ENCODE data around the gene MLX.
"Not testable (repeated sequence)": the region's sequence is repeated elsewhere in the genome, so short reads cannot be mapped to it uniquely, and the experiment has no call there.

MLX gene

GRCh38 chr17:42579794-42580551 lies 13.1 kb downstream of the MLX start:
- DNase-seq (ENCODE audit: low read depth): no peak

GRCh38 chr17:42581744-42582270 lies 14.9 kb downstream of the MLX start:
- DNase-seq (ENCODE audit: low read depth): no peak

GRCh38 chr17:42584880-42585279 lies 18.0 kb downstream of the MLX start:
- DNase-seq (ENCODE audit: low read depth): no peak

GRCh38 chr17:42585353-42585752 lies 18.5 kb downstream of the MLX start:
- DNase-seq (ENCODE audit: low read depth): no peak

- DNase-seq (ENCODE audit: low read depth): no peak
Measured at GRCh38 chr17:42586514-42587230, 19.8 kb downstream of the MLX start.

- no peak for DNase-seq (ENCODE audit: low read depth)
Measured at GRCh38 chr17:42590886-42591285, 24.0 kb downstream of the MLX start.

GRCh38 chr17:42591411-42591810 lies 24.5 kb downstream of the MLX start:
- DNase-seq (ENCODE audit: low read depth): no peak

- no peak for DNase-seq (ENCODE audit: low read depth)
Measured at GRCh38 chr17:42596386-42596785, 29.5 kb downstream of the MLX start.

GRCh38 chr17:42598905-42599304 lies 32.0 kb downstream of the MLX start:
- DNase-seq (ENCODE audit: low read depth): no peak

- DNase-seq (ENCODE audit: low read depth): no peak
Measured at GRCh38 chr17:42603318-42603717, 36.4 kb downstream of the MLX start.

GRCh38 chr17:42607769-42608168 lies 40.9 kb downstream of the MLX start:
- no peak for DNase-seq (ENCODE audit: low read depth)

GRCh38 chr17:42608305-42609181 lies 41.6 kb downstream of the MLX start:
- DNase-seq (ENCODE audit: low read depth): peak; percentile 3

- DNase-seq (ENCODE audit: low read depth): peak; percentile 100
Measured at GRCh38 chr17:42609182-42609813, 42.4 kb downstream of the MLX start, which contains the start of the genes RETREG3 and TUBG1. Gene RETREG3, minus strand, starts transcription at chr17:42609374. Its CDS starts 50 bp downstream, at chr17:42609324. Gene TUBG1, plus strand, starts transcription at chr17:42609683. Its CDS starts 55 bp downstream, at chr17:42609738.

- not testable (repeated sequence) for DNase-seq (ENCODE audit: low read depth)
Measured at GRCh38 chr17:42609814-42610801, 43.2 kb downstream of the MLX start.

- no peak for DNase-seq (ENCODE audit: low read depth)
Measured at GRCh38 chr17:42612013-42612412, 45.1 kb downstream of the MLX start.

- no peak for DNase-seq (ENCODE audit: low read depth)
Measured at GRCh38 chr17:42613699-42614295, 46.9 kb downstream of the MLX start.

GRCh38 chr17:42617956-42618431 lies 51.1 kb downstream of the MLX start:
- DNase-seq (ENCODE audit: low read depth): no peak

GRCh38 chr17:42618442-42619150 lies 51.7 kb downstream of the MLX start:
- no peak for DNase-seq (ENCODE audit: low read depth)

GRCh38 chr17:42621987-42622386 lies 55.1 kb downstream of the MLX start:
- DNase-seq (ENCODE audit: low read depth): not testable (repeated sequence)
